Measurements from ENCODE around the gene EPS15. TPM values are rescaled to one million over a fixed set of nuclear protein-coding genes. Genes with fewer than 3 reads are reported as not detected.
"Not testable (repeated sequence)": the region's sequence is repeated elsewhere in the genome, so short reads cannot be mapped to it uniquely, and the experiment has no call there.

Gene EPS15
- polyA plus RNA-seq, 3 donors = 36.8 to 44.3 (median 40.2) TPM

- DNase-seq = not testable (repeated sequence)
Measured at GRCh38 chr1:51474832-51475620, 44.0 kb downstream of the EPS15 start.

DNA sequence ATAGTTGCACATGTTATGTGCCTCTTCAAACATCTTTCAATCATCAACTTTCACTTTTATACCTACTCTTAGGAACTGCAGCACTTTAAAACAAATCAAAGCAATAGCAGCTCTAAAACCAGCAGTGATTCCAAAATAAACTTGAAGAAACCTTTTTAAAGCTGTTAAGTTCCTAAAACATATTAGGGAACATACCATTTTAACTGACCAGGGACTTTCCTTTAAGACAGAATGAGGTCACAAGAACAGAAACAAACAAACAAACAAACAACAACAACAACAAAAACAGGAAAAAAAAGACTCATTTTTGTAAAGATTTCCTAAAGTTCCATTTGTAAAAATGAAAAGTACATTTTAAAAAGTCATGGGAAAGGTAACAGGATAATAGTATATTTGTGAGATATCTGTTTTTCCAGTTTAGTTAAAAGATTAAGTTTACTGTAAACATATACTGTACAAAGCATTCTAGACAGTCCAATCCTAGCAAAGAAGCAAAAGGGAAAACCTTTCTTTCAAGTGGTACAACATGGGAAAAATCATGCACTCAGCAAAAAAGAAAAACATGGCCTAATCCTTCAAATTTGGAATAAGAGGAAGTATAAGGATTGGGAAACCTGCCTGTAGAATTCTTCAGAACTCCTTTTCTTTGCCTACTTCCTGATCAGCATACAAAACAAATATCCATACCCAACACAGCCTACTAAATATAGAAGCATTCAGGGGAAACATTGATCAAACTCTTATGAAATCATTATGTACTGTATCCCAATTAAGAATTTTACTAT lies 45.5 kb downstream of the EPS15 start:
- no peak for DNase-seq

DNA sequence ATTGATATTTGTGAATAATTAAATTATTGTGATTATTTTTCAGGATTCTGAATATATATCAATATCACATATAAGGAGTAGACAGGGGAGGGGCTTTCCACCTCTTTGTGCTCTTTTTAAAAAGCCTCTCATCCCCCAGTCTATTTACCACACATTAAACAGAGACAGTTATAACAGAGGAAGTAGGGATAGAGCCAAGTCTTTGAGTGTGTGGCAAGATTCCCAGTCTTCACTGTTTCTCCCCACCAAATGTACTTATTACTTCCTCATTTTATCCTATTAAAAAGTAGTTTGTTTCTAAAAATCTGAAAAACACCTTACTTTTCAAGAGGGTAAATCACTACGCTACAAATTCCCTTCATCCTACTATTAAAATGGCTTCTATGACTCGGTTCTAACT lies 46.7 kb downstream of the EPS15 start:
- DNase-seq = no peak

GRCh38 chr1:51469518-51469917 lies 49.5 kb downstream of the EPS15 start:
- DNase-seq = no peak

DNA sequence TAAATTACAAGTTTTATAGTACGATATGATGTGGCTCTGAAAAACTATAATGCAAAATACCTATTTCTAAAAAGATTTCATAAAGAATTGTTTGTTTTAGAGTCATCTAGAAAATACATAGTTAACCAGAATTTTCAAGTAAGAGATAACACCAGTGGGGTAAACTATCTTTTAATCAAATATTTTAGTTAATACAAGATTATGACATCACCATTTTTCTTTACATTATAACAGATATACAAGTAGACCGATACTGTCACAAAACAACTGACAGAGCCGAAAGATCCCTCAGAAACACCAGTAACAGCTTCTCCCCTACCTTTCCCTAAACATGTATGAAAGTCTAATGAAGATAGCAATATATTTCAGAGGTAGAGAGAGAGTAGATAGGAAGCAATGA lies 54.2 kb downstream of the EPS15 start:
- no peak for DNase-seq

- DNase-seq = no peak
Measured at GRCh38 chr1:51463561-51463960, 55.5 kb downstream of the EPS15 start.

- DNase-seq = not testable (repeated sequence)
Measured at GRCh38 chr1:51462289-51462688, 56.8 kb downstream of the EPS15 start.

- no peak for DNase-seq
Measured at GRCh38 chr1:51454554-51454953, 64.5 kb downstream of the EPS15 start.

DNA sequence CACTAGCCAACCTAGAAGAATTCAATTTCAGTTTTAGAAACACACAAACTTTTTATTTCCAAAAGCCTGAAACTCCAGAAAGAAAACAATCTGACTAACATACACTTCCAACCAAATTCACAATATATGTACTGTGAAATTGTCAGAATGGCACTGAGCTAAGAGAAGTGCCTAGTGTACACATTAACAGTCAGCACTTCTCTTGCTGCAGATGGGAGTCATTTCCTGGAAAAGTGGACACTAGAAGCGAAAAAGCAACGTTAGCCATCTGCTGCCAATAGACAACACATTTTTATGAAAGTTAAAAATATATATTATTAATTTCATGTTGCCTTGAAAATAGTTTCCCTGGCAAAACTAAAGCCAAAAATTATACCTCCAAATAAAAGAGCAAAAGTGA lies 66.1 kb downstream of the EPS15 start:
- DNase-seq = no peak

GRCh38 chr1:51448844-51449454 lies 70.1 kb downstream of the EPS15 start:
- DNase-seq = not testable (repeated sequence)

DNA sequence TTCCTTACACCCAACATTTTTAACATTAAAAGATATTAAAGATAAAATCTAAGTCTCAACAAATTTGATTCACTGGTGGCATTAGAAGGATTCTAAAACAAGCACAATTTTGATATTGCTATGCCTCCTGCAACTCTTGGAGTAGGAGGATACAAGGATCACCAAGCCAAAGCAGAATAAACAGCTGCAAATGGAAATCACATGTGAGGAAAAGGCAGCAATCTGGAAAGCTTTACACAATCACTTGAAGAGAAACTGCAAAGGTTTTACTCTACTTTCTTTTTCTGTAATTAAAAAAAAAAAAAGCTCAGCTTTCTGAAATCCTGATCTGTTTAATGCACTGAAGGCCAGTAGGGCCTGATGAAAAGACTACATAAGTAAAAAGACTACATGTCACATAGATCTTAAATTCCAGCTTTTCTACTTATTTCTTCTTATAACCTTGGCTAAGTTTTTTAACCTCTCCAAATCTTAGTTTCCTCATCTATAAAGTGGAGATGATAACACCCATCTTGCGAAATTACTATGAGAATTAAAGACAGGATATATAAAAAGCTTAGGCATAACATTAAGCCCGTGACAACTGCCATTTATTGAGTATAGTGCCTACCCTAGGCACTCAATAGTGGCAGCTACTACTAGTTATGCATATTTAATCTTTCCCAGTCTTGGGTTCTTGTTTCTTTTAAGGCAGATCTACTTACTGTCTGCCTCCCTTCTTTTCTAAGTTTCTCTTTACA lies 73.5 kb downstream of the EPS15 start:
- DNase-seq = no peak

- no peak for DNase-seq
Measured at GRCh38 chr1:51444534-51445192, 74.4 kb downstream of the EPS15 start.

DNA sequence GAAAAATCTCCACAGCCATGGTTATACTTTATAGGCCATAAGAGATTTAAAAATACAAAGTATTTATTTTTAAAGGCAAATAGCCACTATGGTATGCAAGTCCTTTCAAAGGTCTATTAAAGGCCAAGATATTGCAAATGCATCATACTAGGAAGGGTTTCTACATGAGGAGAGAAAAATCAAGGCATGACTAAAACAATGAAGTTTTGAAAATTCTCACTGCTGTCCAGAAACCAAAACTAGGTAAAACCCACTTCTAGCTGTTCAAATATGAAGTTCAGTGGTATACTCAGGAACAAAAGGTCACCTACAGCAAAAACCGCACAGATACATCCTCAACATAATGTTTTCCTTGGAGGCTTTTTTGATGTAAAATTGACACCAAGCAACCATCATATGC lies 75.0 kb downstream of the EPS15 start:
- no peak for DNase-seq

DNA sequence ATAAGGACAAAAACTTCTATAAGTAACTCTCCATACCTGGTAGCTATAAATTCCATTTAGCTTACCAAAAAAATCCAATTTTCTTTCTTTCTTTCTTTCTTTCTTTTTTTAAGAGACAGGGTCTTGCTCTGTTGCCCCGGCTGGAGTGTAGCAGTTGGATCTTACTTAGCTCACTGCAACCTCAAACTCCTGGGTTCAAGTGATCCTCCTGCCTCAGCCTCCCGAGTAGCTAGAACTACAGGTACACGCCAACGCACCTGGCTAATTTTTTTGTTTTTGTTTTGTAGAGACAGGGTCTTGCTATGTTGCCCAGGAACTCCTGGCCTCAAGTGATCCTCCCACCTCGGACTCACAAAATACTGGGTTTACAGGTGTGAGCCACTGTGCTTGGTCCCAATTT lies 75.5 kb downstream of the EPS15 start:
- DNase-seq = no peak

- DNase-seq = no peak
Measured at GRCh38 chr1:51442616-51443015, 76.5 kb downstream of the EPS15 start.

GRCh38 chr1:51442198-51442597 lies 76.9 kb downstream of the EPS15 start:
- no peak for DNase-seq

DNA sequence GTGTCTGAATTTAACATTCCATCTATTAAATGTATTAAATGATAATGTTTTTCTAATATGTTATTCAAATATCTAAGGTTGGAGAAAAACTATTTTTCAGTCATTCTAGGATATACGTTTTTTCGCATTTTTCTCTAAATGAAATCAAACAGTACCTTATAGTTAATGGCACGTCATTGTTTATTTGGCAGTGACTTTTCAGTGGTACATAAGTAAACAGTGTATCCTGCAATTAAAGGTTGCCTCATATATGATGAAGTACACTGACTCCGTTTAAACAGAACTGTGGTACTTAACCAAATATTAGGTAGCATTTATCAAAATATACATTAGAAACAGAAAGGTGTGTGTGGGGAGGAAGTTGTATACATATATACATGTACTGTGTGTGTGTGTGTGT lies 79.2 kb downstream of the EPS15 start:
- no peak for DNase-seq

- DNase-seq = no peak
Measured at GRCh38 chr1:51439053-51439452, 80.0 kb downstream of the EPS15 start.

GRCh38 chr1:51437391-51437790 lies 81.7 kb downstream of the EPS15 start:
- not testable (repeated sequence) for DNase-seq

GRCh38 chr1:51435878-51436277 lies 83.2 kb downstream of the EPS15 start:
- no peak for DNase-seq

GRCh38 chr1:51433972-51434510 lies 85.0 kb downstream of the EPS15 start:
- DNase-seq = no peak
